Dermis blood vessel endothelial cell (primary cell): Measurements from ENCODE around the gene C5orf63. TPM values are rescaled to one million over a fixed set of nuclear protein-coding genes. Genes with fewer than 3 reads are reported as not detected.
"Not testable (repeated sequence)": the region's sequence is repeated elsewhere in the genome, so short reads cannot be mapped to it uniquely, and the experiment has no call there.

ENCODE experiments used
- DNase-seq: peaks from one replicate; pipeline ENCODE4 v3.0.0; 2010
- total RNA-seq: library from RNA; depleted of rRNA; stranded (reverse); fragments of >200 nt; gene quantifications from 2 replicates; pipeline ENCODE4 v1.2.3, GENCODE V29; 2014

Gene C5orf63
- total RNA-seq, 1 donor from 2014 or later, result 1.5 TPM

GRCh38 chr5:127030259-127031146 is 42.8 kb downstream of the C5orf63 start, which contains the start of gene MARCHF3:
MARCHF3 (minus strand) TSS chr5:127030558; CDS start chr5:126918171, 112,387 bp downstream.
- DNase-seq, result peak; percentile 98

- peak; percentile 89 for DNase-seq
Observed at GRCh38 chr5:127029581-127030258, 43.6 kb downstream of the C5orf63 start.

DNA sequence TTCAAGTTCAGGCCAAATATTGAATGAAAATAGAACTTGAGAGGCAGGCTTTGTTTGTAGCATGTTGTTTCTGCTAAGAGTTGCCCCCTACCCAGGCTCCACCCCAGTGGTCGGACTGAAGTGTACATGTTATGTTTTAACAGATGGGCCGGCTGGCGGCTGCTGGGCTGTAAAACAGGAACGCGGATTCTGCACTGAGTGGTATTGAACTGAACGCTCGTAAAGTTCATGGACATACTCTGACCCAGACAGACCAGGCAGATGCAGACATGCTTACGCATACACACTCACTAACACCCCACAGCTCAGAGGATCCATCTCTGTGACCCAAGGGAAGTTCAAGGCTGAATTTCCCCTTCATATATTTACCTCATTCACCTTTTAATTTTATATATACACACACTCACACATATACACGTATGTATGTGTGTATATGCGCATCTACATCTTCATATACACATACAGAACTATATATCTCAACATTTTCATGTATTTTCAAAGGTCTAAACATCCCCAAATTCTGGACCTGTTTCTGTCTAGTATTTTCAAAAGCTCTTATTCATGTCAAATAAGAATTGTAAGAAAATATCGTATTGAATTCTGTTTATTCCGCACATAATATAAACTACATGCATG is 44.4 kb downstream of the C5orf63 start:
- DNase-seq, result peak; percentile 60

DNA sequence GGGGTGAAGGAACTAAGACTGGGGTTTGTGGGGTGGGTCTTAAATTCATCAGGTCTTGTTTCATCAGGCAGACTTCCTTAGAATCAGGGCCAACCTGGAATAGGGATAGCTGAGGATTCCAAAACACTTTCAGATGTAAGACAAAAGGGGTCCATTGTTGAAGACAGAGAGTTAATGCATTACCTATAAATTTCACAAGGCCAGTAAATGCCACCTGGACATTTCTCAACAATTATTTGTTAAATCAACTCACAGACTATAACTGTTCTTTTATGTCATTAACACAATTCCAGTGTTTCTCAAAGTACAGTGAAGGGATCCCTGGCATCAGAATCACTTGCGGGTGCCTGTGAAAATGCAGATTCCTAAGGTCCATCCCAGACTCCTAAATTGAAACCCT is 45.8 kb downstream of the C5orf63 start:
- DNase-seq, result no peak

DNA sequence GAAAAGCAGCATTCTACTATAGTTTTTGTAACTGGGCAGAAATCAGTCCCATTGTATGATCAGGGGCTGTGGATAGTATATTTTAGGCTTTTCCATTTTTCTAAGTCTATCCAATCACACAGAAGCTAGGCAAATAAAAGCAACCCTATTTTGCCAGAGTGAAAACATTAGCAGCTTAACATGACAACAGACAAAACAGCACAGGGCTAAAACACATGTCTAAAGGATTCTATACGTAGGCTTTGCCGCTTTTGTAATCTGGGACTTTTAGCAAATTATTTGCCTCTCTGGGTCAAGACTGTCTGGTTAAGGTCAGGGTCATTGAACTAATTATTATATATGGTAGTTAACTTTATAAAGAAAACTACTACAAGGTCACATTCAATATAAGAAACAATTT is 47.1 kb downstream of the C5orf63 start:
- no peak for DNase-seq

DNA sequence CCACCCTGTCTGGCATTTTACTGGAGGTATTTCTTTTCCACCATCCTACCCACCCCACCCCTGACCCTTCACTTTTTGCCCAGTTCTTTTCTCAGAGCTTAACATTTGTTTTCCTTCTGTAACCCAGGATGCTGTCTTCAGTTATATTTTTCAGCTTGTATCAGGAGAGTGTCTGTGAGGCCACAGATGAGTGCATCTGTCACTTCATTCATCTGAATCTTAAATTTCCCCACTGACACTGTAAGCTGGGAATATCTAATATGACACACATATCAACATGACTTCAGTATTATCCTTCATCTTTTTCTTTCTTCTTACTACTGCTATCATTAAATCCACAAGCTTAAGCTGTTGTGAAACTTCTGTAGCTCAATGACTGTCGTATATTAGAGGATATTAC is 47.8 kb downstream of the C5orf63 start:
- no peak for DNase-seq

- no peak for DNase-seq
Observed at GRCh38 chr5:127024821-127025220, 48.5 kb downstream of the C5orf63 start.

GRCh38 chr5:127023552-127024191 is 49.6 kb downstream of the C5orf63 start:
- DNase-seq, result not testable (repeated sequence)

DNA sequence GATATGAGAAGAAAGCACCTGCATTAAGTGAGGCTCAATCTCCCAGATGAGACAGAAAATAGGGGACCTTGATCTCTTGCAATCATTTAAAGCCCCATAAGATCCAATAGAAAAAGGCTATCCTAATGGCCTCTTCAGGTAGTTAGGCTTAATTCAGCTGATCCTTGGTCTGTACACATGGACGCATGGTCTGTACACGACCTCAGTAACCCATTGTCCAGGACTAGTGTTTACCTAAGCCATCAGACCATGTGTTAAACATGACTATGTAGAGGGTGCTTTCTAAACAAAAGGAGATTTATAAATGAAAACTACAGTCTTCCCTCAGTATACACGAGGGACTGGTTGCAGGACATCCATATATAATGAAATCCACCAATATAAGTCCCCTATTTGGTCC is 50.5 kb downstream of the C5orf63 start:
- no peak for DNase-seq

- no peak for DNase-seq
Observed at GRCh38 chr5:127019928-127020327, 53.4 kb downstream of the C5orf63 start.

- not testable (repeated sequence) for DNase-seq
Observed at GRCh38 chr5:127016722-127017121, 56.6 kb downstream of the C5orf63 start.

- DNase-seq, result no peak
Observed at GRCh38 chr5:127015716-127016115, 57.6 kb downstream of the C5orf63 start.

- DNase-seq, result no peak
Observed at GRCh38 chr5:127014573-127014972, 58.7 kb downstream of the C5orf63 start.

GRCh38 chr5:127013407-127013806 is 59.9 kb downstream of the C5orf63 start:
- peak; percentile 60 for DNase-seq

DNA sequence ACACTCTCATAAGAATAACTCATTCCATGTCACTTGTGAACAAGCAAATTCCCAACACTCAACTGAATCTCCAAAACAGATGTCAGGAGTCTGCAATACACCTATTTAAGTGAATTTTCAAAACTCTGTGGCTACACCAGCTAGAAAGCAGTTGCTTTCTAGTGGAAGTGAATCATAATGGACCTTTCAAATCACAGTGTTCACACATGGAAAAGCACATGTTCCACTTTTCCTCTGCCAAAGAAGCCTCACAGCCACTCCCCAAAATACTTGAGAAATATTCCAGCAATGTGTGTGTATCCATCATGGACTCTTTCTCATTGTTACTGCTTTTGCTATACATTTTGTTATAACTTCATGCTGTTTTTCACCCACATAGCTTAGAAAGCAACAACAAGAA is 60.4 kb downstream of the C5orf63 start:
- DNase-seq, result peak; percentile 80

GRCh38 chr5:127011961-127012644 is 61.2 kb downstream of the C5orf63 start:
- peak; percentile 47 for DNase-seq

DNA sequence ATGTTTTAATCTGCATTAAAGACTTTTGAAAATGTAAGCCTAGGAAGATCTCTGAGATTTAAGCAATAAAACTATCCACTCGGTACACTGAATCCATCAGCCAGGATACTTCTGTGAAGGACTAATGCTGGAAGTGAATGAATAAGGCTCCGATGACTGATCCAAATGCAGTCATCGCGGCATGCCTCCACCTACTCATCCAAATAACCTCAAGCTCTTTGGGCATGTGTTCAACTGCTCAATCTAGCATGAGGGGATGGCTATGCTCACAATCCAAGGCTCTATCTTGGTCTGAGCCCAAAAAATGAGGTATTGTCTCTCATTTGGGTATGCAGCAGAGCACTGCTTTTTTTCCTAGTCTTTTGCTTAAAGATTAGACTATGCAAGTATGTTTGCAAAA is 62.1 kb downstream of the C5orf63 start:
- peak; percentile 39 for DNase-seq

- DNase-seq, result no peak
Observed at GRCh38 chr5:127010362-127010761, 62.9 kb downstream of the C5orf63 start.

- no peak for DNase-seq
Observed at GRCh38 chr5:127009784-127010183, 63.5 kb downstream of the C5orf63 start.

DNA sequence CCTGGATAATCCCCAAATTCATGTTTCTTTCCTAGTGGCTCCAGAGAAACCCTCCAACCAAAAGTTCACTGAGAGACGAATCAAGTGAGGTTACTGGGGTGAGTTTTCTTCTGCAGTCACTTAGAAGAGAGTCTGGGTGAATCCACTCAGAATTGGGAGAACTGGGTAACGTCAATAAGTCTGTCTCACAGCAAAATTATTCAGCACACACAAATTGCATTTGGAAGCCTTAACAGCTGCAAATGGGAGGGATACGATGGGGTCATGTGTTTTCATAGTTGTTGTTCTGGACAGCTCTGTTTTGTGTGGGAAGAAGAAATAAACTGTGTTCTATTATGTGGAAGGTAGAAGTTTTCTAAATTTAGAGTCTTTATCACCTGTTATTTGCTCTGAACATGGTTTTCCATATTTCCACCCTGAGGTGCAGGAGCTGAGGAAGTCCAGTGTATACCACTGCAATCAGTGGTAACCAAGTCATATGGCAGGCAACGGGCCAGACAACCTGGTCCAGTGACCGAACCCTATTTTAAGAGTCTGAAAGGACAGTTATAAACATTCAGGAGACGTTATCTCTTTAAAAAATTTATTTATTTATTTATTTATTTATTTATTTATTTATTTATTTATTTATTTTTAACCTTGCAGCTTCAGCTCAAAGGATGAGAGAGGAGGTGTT is 64.9 kb downstream of the C5orf63 start:
- no peak for DNase-seq

- no peak for DNase-seq
Observed at GRCh38 chr5:127007522-127007921, 65.8 kb downstream of the C5orf63 start.

DNA sequence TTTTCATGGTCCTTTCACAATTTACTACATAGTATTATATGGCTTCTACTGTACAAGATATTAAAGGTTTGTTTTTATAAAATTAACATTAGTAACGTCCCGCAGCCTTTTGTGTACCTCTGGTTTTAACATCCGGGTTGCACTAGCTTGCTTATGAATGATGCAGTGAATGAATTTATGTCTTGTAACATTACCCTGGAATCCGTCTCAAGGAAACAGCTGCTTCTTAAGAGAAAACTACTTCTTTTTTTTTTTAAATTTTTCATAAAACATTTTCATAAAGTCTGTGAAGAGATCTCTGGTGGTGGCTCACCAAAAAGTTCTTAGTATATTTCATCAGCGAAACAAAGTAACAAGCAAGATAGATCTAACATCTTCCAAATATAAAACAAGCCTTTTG is 66.6 kb downstream of the C5orf63 start:
- DNase-seq, result no peak
